ENCODE measurements around the gene NEMF.
"Not testable (repeated sequence)": the region's sequence is repeated elsewhere in the genome, so short reads cannot be mapped to it uniquely, and the experiment has no call there.

NEMF gene

DNA sequence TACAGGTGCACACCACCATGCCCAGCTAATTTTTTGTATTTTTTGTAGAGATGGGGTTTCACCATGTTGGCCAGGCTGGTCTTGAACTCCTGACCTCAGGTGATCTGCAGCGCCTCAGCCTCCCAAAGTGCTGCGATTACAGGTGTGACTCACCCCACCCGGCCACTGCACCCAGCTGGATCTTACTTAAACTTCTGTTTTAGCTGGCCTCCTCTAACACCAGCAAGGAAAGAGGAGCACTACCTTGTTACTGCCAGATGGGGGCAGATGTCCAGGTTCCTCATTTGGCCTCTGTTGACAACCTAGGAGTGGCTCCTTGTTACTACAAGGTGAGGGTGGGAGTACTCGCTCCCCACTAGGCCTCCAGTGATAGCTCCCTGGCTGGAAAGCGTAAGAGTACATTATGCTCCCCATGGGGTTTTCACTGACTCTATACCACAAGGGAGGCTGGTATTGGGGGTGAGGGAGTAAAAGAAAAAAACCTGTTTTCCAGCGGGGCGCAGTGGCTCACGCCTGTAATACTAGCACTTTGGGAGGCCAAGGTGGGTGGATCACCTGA is 27.1 kb upstream of the NEMF start:
- peak; percentile 71 to 76 for DNase-seq

GRCh38 chr14:49876563-49877127 is 24.1 kb upstream of the NEMF start:
- DNase-seq: no peak

- DNase-seq: no peak
Measured at GRCh38 chr14:49875640-49876198, 23.1 kb upstream of the NEMF start.

DNA sequence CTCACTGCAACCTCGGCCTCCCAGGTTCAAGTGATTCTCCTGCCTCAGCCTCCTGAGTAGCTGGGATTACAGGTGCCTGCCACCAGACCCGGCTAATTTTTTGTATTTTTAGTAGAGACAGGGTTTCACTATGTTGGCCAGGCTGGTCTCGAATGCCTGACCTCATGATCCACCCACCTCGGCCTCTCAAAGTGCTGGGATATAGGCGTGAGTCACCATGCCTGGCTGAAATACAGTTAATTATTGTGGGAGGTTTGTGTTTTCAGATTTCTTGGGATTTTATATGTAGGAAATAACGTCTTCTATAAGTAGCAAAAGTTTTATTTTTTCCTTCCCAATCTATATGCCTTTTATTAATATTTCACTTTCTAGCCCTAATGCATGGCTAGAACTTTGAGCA is 21.0 kb upstream of the NEMF start:
- not testable (repeated sequence) for DNase-seq

- no peak for DNase-seq
Measured at GRCh38 chr14:49870908-49871307, 18.3 kb upstream of the NEMF start.

- DNase-seq: no peak
Measured at GRCh38 chr14:49868720-49869114, 16.1 kb upstream of the NEMF start.

GRCh38 chr14:49867831-49868719 is 15.5 kb upstream of the NEMF start:
- peak; percentile 96 to 99 for DNase-seq

DNA sequence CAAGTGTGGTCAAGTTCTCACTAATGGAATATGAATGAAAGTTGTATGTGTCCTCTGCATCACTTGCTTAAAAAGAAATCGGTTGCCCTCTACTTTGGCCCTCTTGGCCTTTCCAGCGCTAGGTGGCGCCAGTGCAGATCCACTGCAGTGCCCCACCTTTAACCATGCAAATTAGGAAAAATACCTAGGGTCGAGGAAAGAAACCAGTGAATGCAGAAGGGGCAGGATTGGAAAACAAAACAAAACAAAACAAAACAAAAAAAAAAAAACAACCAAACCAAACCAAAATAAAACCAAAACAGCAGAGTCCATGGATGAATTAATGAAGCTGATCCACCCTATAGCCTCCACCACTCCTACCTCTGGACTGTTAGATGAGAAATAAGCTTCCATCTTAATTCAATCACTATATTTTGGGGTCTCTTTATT is 12.9 kb upstream of the NEMF start:
- DNase-seq: peak; percentile 88 to 91

DNA sequence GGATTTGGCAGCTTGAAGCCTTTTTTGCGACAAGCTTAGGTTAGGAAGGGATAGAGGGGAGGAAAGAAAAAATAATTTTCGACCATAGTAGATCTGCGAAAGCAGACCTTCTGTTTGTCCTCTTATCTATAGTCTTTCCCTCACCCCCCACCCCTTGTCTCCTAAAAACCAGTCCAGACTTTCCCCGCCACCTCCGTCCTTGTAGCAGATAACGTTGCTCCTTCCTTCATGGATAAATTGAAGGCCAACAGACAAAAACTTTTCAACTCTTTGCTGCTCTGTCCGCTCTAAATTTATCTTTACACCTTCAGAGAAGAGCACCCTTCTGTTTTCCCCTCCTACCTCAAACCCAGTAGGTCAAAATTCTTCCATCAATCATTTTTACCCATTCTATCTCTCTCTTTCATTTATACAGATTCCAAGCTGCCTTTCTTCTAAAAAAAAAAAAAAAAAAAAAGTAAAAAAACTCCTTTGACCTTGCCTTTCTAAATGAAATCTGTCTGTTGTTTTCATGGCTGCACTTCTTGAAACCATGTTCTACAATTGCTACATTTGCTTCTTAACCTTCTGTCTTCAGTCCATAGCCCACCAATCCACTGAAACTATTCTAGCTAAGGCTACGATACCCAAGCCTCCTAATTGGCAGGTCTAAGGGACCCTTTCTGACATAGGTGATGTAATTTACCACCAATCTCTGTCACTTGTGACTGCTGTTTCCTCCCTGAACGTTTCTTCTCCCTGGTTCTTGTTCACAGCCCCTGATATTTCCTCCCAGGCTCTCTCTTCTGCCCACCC is 11.1 kb upstream of the NEMF start:
- peak in 1 of 2 experiments; percentile 37 for DNase-seq

- DNase-seq: peak; percentile 92 to 94
Measured at GRCh38 chr14:49862089-49862673, 9.6 kb upstream of the NEMF start.

DNA sequence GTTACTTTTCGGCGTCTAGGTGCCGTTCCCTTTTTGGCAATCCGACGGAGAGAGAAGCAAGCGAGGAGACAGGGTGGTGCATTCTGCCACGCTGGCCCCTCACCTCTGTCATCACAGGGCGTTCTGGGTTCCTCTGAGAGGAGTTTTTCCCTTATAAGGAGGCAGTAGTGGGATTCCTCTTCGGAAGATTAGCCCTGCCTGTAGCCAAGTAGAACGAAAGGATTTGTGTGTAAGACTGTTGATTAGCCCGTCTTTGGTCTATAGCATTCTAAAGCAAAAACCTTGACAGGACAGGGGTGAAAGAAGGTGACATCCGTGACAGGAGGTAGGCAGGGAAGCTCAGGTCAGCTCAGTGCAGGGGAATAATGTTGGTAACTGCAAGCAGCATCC is 9.1 kb upstream of the NEMF start:
- peak; percentile 79 for DNase-seq

DNA sequence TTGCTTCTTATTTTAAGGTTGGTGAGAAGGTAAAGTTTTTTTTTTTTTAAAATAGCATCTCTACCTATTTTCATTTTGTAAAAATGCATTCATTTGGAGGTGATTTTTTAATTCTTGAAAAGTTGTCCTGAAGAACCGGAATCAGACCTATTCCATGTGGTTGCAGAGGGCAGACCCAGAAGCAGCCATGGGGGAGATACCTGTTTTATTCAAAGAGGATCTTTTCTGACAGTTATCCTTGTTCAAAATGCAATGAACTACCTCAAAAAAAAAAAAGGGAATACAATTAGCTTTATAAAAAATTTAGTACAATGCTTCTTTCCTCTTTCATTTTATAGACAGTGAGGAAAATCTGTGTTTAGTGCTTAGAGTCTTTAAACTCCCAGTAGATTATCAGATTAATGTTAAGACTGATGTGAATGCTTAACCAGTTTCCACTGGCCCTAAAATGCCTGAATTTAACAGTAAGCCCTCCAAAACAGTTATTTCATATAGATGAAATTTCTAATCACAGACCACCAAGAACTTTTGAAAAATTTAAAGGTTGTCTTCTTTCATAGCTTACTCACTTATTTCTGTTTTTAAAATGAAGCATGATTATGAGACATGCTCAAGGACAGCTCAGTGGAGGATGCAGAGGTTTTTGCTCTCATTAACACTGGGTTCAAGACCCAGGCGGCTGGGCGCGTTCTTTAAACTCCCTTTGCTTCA is 8.6 kb upstream of the NEMF start:
- DNase-seq: no peak

- no peak for DNase-seq
Measured at GRCh38 chr14:49858383-49858782, 5.8 kb upstream of the NEMF start.

DNA sequence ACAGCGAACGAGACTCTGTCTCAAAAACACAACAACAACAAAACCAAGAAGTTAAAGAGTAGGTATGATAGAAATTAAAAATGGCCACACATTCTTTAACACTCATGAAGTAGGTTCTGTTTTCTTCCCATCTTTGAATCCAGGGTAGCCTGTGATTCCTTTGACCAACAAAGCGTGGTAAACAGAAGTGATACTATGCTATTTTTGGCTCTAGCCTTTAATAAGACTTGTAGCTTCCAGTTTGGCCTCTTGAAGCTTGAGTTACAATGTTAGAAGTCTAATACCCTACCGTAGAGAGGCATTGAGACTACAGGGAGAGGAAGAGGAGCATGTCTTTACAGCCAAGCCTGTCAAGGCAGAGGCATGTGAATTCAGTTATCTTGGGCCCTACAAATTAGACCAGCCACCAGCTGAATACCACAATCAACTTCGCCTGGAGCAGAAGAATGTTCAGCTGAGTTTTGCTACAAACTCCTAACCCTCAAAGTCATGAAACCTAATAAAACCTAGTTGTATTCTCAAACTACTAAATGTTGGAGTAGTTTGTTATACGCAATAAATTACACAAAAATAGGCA is 4.9 kb upstream of the NEMF start:
- no peak for DNase-seq

DNA sequence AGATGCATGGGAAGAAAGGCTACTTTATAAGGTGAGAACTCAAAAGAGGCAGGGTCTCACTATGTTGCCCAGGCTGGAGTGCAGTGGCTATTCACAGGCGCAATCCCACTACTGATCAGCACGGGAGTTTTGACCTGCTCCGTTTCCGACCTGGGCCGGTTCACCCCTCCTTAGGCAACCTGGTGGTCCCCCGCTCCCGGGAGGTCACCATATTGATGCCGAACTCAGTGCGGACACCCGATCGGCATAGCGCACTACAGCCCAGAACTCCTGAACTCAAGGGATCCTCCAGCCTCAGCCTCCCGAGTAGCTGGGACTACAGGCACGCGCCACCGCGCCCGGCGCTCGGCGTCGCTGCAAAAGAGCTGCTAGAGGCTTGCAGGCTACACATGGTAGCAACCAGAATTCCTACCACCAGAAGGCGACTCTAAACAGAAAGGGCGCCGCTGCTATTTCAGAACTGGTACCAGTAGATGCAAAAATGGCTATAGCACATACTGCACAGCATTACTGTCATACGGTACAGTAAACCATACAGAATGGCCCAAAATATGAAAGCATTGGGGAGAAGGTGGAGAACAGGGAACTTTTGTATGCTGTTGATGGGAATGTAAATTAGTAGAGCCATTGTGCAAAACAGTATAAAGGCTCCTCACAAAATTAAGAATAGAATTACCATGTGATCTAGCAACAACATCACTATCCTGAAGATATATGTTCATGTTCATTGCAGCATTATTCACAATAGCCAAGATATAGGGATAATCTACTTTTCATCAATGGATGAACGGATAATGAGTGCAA is 1.2 kb upstream of the NEMF start:
- peak; percentile 79 to 83 for DNase-seq

GRCh38 chr14:49853158-49853477 is 530 bp upstream of the NEMF start:
- DNase-seq: no peak

DNA sequence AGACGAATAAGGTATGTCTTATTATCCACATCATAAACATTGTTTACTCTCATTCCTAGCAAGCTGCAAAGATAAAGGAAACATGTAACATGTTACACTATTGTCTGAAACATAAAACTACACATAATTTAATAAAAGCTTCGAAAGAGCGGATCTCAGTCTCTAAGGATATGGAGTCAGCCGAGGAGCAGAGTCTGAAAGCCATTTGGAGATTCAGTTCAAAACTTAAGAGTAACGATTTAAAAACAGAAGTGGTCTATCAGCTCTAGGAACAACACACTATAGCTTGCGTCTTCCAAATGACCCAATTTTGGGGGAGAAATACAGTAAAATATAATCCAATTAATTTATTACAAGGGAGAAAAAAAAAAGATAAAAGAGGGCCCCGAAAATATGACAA is 775 bp downstream of the NEMF start:
- DNase-seq: no peak

DNA sequence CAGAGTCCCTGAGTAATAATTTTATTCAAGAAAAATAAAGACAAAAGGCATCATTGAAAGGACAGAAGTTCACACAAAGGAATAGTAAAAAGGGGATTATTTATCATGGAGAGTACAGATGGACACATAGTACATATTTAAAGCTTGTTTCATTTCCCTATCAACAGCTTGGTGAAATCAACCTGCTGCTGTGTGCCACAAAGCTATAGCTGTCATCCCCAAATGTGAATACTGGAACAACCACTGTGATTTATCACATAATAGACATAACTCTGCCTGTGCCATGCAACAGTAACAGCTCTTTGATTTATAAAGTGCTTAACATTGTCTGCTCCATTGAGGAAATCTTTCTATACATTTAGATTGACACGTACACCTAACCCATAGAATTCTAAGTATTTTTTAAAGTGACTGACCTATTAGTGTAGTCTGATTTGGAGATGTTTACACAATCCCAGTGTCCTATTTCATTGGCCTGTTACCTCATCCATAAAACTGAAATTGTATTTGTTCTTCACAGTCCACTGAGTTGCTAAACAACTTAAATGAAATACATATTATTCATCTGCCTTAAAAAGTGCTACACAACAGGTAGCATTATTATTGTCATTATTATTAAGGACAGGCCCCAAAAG is 3.3 kb downstream of the NEMF start:
- DNase-seq: no peak

- no peak for DNase-seq
Measured at GRCh38 chr14:49828640-49829039, 23.9 kb downstream of the NEMF start.

- no peak for DNase-seq
Measured at GRCh38 chr14:49820176-49820575, 32.4 kb downstream of the NEMF start.
